Hepatocyte (in vitro differentiated cells): ENCODE measurements around the gene MICU1. TPM values are rescaled to one million over a fixed set of nuclear protein-coding genes. Genes with fewer than 3 reads are reported as not detected.
A peak's percentile ranks its signal among the peaks of the same experiment; 100 is the strongest.

ENCODE experiments used
- DNase-seq: peaks from one replicate; pipeline ENCODE4 v3.0.0-alpha.2; 2016; ENCODE audit warnings: low spot score
- H2AFZ ChIP-seq: fragments of 200-600 bp; sonication (generic); 2 replicates; pipeline ENCODE4 v1.6.0; 2016; ENCODE audit warnings: antibody characterized with exemption, mild to moderate bottlenecking
- H3K27ac ChIP-seq: fragments of 200-600 bp; sonication (generic); 2 replicates; pipeline ENCODE4 v1.5.1; 2016; ENCODE audit warnings: mild to moderate bottlenecking
- H3K27me3 ChIP-seq: fragments of 200-600 bp; sonication (generic); 2 replicates; pipeline ENCODE4 v1.6.1; 2016
- H3K36me3 ChIP-seq: fragments of 200-600 bp; sonication (generic); replicated peaks from 2 replicates; pipeline ENCODE4 v1.5.1; 2016; ENCODE audit warnings: low read depth; ENCODE audit not compliant: insufficient read depth
- H3K4me1 ChIP-seq: fragments of 200-600 bp; sonication (generic); 2 replicates; pipeline ENCODE4 v1.5.1; 2016; ENCODE audit warnings: mild to moderate bottlenecking, moderate library complexity; ENCODE audit not compliant: insufficient read depth
- H3K4me2 ChIP-seq: fragments of 200-600 bp; sonication (generic); 2 replicates; pipeline ENCODE4 v1.6.0; 2016
- H3K4me3 ChIP-seq: fragments of 200-600 bp; sonication (generic); 2 replicates; pipeline ENCODE4 v1.5.1; 2016; ENCODE audit warnings: mild to moderate bottlenecking
- H3K79me2 ChIP-seq: fragments of 200-600 bp; sonication (generic); 2 replicates; pipeline ENCODE4 v1.6.0; 2017; ENCODE audit warnings: mild to moderate bottlenecking
- H3K9me2 ChIP-seq: fragments of 200-600 bp; sonication (generic); replicated peaks from 2 replicates; pipeline ENCODE4 v1.6.0; 2017; ENCODE audit warnings: mild to moderate bottlenecking; ENCODE audit not compliant: insufficient read depth
- H3K9me3 ChIP-seq: fragments of 200-600 bp; sonication (generic); 2 replicates; pipeline ENCODE4 v1.5.1; 2016; ENCODE audit warnings: low read depth, mild to moderate bottlenecking
- H4K20me1 ChIP-seq: fragments of 200-600 bp; sonication (generic); 2 replicates; pipeline ENCODE4 v1.6.0; 2016; ENCODE audit warnings: mild to moderate bottlenecking; ENCODE audit not compliant: insufficient read depth, poor library complexity, severe bottlenecking
- CTCF ChIP-seq: fragments of 200-600 bp; sonication (generic); IDR thresholded peaks from 2 replicates; pipeline ENCODE4 v1.5.1; 2016; ENCODE audit warnings: antibody characterized with exemption, mild to moderate bottlenecking; ENCODE audit not compliant: poor library complexity
- EZH2 ChIP-seq: fragments of 200-600 bp; sonication (generic); IDR thresholded peaks from 2 replicates; pipeline ENCODE4 v1.6.1; 2016; ENCODE audit warnings: antibody characterized with exemption, mild to moderate bottlenecking, borderline replicate concordance
- EZH2phosphoT487 ChIP-seq: fragments of 200-600 bp; sonication (generic); IDR thresholded peaks from one replicate; pipeline ENCODE4 v1.6.1; 2018; ENCODE audit warnings: antibody characterized with exemption, mild to moderate bottlenecking, low read depth, moderate library complexity; ENCODE audit not compliant: unreplicated experiment, severe bottlenecking
- WGBS: methylation state at CpG from one replicate; pipeline ENCODE4 v1.1.6; 2016; ENCODE audit warnings: low lambda C conversion rate; ENCODE audit errors: missing lambda C conversion rate; 5-methylcytosine and 5-hydroxymethylcytosine counted together
- polyA plus RNA-seq: library from polyadenylated mRNA; unstranded; fragments of >200 nt; fragmentation: Nextera tagmentation; extraction: Ambion mirVana; gene quantifications from 2 replicates; pipeline ENCODE4 v1.2.1, GENCODE V29; 2016
- total RNA-seq: library from RNA; depleted of rRNA; stranded (reverse); fragments of >200 nt; gene quantifications from 2 replicates; pipeline ENCODE4 v1.2.3, GENCODE V29; 2014

MICU1 gene
- total and polyA plus RNA-seq, 2 experiments from 2014 or later, result 34.0 to 60.1 TPM

GRCh38 chr10:72379062-72379461, 246.8 kb downstream of the MICU1 start:
- TF ChIP-seq EZH2phosphoT487 (no peak), CTCF (no peak), EZH2 (no peak)
- Histone ChIP-seq H3K9me2 (no peaks in the 10 kb centered on the region), H2AFZ (no peak overlapping the region), H4K20me1 (no peaks in the 10 kb centered on the region), H3K79me2 (no peaks in the 10 kb centered on the region), H3K4me3 (no peak overlapping the region), H3K4me1 (no peaks in the 10 kb centered on the region), H3K27ac (no peak overlapping the region), H3K9me3 (no peaks in the 10 kb centered on the region), H3K4me2 (no peak overlapping the region), H3K36me3 (no peaks in the 10 kb centered on the region), H3K27me3 (no peaks in the 10 kb centered on the region)
- 93% methylated on average over 2 of the region's 2 CpGs for WGBS
- no peak for DNase-seq

GRCh38 chr10:72375585-72375984, 250.3 kb downstream of the MICU1 start:
- H3K4me3 ChIP-seq, result no peak overlapping the region
- no peak overlapping the region for H2AFZ ChIP-seq
- no peaks in the 10 kb centered on the region for H3K4me1 ChIP-seq
- H3K9me2 ChIP-seq, result no peaks in the 10 kb centered on the region
- no peaks in the 10 kb centered on the region for H4K20me1 ChIP-seq
- H3K9me3 ChIP-seq, result no peaks in the 10 kb centered on the region
- H3K36me3 ChIP-seq, result no peaks in the 10 kb centered on the region
- no peaks in the 10 kb centered on the region for H3K79me2 ChIP-seq
- no peak overlapping the region for H3K4me2 ChIP-seq
- H3K27ac ChIP-seq, result no peak overlapping the region
- H3K27me3 ChIP-seq, result no peaks in the 10 kb centered on the region
- no peak for DNase-seq
- 75% methylated on average over 5 of the region's 5 CpGs for WGBS
- TF ChIP-seq EZH2 (no peak), EZH2phosphoT487 (no peak), CTCF (no peak)

GRCh38 chr10:72375173-72375572, 250.7 kb downstream of the MICU1 start:
- H3K79me2 ChIP-seq, result no peaks in the 10 kb centered on the region
- no peaks in the 10 kb centered on the region for H3K36me3 ChIP-seq
- no peak for TF ChIP-seq EZH2phosphoT487
- TF ChIP-seq CTCF, result peak; percentile 4
- no peak overlapping the region for H2AFZ ChIP-seq
- DNase-seq, result no peak
- no peaks in the 10 kb centered on the region for H3K9me2 ChIP-seq
- H3K4me3 ChIP-seq, result no peak overlapping the region
- no peak overlapping the region for H3K4me2 ChIP-seq
- H4K20me1 ChIP-seq, result no peaks in the 10 kb centered on the region
- H3K4me1 ChIP-seq, result no peaks in the 10 kb centered on the region
- H3K9me3 ChIP-seq, result no peaks in the 10 kb centered on the region
- H3K27me3 ChIP-seq, result no peaks in the 10 kb centered on the region
- 79% methylated on average over 3 of the region's 3 CpGs for WGBS
- no peak overlapping the region for H3K27ac ChIP-seq

GRCh38 chr10:72370201-72370722, 255.6 kb downstream of the MICU1 start:
- no peak overlapping the region for H3K4me2 ChIP-seq
- H3K9me2 ChIP-seq, result no peaks in the 10 kb centered on the region
- H3K36me3 ChIP-seq, result no peaks in the 10 kb centered on the region
- no peak for DNase-seq
- no peaks in the 10 kb centered on the region for H3K4me1 ChIP-seq
- no peaks in the 10 kb centered on the region for H3K27me3 ChIP-seq
- no peak overlapping the region for H3K27ac ChIP-seq
- H3K4me3 ChIP-seq, result no peak overlapping the region
- H4K20me1 ChIP-seq, result no peaks in the 10 kb centered on the region
- no peaks in the 10 kb centered on the region for H3K9me3 ChIP-seq
- H2AFZ ChIP-seq, result no peak overlapping the region
- H3K79me2 ChIP-seq, result no peaks in the 10 kb centered on the region
- TF ChIP-seq EZH2 (no peak), CTCF (no peak), EZH2phosphoT487 (no peak)
